HG02798 (cell line): Measurements from ENCODE around the gene SMIM41.

Source experiments
- ATAC-seq: cut with Tn5 transposase; IDR thresholded peaks from one replicate; pipeline ENCODE4 v1.9.1; 2021; ENCODE audit warnings: mild to moderate bottlenecking; ENCODE audit not compliant: unreplicated experiment, poor library complexity

The SMIM41 gene

GRCh38 chr12:52157566-52158150 is 78.2 kb downstream of the SMIM41 start:
- no peak for ATAC-seq
